ENCODE measurements around the gene ZNF618. TPM values are rescaled to one million over a fixed set of nuclear protein-coding genes. Genes with fewer than 3 reads are reported as not detected.
"Not testable (repeated sequence)": the region's sequence is repeated elsewhere in the genome, so short reads cannot be mapped to it uniquely, and the experiment has no call there.

Gene ZNF618
- total RNA-seq, 2 donors from 2014 or later = 4.0 to 4.1 TPM

DNA sequence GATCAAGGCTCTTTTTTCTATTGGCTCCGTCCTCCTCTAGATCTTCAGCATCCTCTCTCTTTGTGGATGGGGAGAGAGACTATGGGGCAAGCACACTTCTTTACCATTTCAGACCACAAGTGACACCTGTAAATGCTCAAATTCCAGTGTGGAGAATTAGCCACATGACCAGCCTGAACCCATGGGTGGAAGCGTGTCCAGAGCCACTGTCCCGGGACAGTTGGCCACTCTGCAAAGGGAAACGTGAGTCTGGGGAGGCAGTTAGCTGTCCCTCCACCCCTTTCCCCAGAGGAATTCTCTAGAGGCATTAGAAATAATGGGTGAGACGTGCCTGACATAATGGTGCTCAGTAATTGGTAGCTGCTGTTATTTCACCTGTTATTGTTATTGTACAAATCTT lies 161.1 kb downstream of the ZNF618 start:
- ATAC-seq (no peak), DNase-seq (no peak)
- intact Hi-C loops (cut with DNase I) = loop anchor here in 1 of 2 donors (10.0 kb wide), 2 partner anchors 52 to 162 kb away; partner anchors contain the start of gene ZNF618

GRCh38 chr9:114037961-114038723 lies 162.0 kb downstream of the ZNF618 start:
- DNase-seq = no peak

DNA sequence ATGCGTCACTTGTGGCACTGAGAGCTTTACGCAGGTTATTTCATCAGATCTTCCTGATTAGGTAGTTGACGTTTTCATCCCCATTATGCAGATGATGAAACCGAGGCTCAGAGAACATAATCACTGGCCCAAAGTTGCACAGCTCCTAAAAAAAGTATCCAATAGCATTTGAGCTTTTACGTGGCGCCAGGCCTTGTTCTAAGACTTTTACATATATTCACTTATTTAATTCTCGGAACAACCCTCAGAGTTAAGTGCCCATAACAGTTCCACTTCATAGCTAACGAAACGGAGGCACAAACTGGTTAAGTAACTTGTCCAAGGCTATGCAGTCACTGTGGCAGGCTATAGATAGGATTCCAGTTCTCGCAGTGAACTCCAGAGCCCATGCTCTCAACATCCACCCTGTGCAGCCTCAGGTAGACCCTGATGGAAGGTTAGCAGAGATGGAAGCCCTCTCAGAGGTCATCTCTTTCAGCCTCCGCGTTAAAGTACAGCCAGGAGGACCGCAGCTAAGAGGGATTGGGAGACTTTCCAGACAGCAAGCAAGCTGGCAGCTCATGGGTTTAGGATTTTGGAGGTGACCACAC lies 162.7 kb downstream of the ZNF618 start:
- intact Hi-C loops (cut with DNase I) = loop anchor here in 1 of 2 donors (10.0 kb wide), 2 partner anchors 54 to 164 kb away; partner anchors contain the start of gene ZNF618
- ATAC-seq = no peak
- DNase-seq = no peak

More at GRCh38 chr9:114037961-114038723, 162.0 kb downstream of the ZNF618 start:
- intact Hi-C loops (cut with DNase I) = loop anchor here in 1 of 2 donors (10.0 kb wide), 2 partner anchors 53 to 163 kb away; partner anchors contain the start of gene ZNF618
- no peak for ATAC-seq

DNA sequence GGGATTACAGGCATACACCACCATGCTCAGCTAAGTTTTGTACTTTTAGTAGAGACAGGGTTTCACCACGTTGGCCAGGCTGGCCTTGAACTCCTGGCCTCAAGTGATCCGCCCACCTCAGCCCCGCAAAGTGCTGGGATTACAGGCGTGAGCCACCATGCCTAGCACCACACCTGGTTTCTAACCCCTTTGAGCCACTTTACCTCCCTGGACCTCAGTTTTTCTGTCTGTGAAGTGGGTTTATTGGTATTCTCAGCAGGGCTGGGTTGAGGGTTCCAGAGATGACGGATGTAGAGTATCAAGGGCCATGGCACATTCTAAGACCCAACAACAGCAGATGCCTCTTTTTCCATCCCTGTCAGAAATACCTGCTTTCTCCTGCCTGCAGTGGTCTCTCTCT lies 163.4 kb downstream of the ZNF618 start:
- DNase-seq = no peak
- intact Hi-C loops (cut with DNase I) = loop anchor here in 1 of 2 donors (10.0 kb wide), 2 partner anchors 55 to 165 kb away; partner anchors contain the start of gene ZNF618
- no peak for ATAC-seq

- DNase-seq; ATAC-seq; intact Hi-C loops (cut with DNase I): not testable (repeated sequence)
Observed at GRCh38 chr9:114043660-114044059, 167.6 kb downstream of the ZNF618 start.

GRCh38 chr9:114046237-114046755 lies 170.2 kb downstream of the ZNF618 start:
- DNase-seq (no peak), ATAC-seq (no peak)
- intact Hi-C loops (cut with DNase I) = no loop called here

DNA sequence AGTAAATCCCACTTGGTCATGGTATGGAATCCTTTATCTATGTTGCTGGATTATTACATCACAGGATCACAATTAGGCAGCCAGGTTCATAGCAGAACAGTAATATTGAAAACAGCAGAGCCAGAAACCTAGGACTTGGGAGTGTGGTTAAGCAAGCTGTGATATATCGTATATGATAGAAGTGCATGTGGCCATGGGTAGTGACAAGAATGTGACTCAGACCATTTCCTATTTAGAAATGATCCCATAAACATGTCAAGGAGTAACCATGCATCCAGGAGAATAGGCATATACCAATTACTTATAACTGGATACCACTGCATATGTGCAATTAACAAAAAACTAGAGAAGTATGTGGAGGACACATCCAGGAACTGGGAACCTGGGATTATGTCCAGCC lies 170.8 kb downstream of the ZNF618 start:
- no peak for ATAC-seq
- no peak for DNase-seq
- intact Hi-C loops (cut with DNase I) = no loop called here

DNA sequence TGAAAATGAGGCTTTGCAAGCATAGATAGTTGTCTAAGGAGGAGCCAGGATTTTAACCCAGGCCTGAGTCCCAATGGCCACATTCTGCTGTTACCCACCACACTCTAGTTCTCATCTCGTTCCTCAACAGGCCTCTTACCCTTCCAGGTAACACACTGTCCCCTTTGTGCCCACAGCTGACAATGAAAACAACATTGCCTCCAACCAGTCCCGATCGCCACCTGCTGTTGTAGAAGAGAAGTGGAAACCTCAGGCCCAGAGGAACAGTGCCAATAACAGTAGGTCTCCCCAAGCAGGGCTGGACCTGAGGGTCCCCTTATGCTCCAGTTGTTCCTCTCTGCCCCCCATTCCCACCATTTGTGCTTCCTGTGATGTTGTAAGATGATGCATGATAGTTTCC lies 171.6 kb downstream of the ZNF618 start:
- ATAC-seq (no peak), DNase-seq (no peak)
- intact Hi-C loops (cut with DNase I) = no loop called here

DNA sequence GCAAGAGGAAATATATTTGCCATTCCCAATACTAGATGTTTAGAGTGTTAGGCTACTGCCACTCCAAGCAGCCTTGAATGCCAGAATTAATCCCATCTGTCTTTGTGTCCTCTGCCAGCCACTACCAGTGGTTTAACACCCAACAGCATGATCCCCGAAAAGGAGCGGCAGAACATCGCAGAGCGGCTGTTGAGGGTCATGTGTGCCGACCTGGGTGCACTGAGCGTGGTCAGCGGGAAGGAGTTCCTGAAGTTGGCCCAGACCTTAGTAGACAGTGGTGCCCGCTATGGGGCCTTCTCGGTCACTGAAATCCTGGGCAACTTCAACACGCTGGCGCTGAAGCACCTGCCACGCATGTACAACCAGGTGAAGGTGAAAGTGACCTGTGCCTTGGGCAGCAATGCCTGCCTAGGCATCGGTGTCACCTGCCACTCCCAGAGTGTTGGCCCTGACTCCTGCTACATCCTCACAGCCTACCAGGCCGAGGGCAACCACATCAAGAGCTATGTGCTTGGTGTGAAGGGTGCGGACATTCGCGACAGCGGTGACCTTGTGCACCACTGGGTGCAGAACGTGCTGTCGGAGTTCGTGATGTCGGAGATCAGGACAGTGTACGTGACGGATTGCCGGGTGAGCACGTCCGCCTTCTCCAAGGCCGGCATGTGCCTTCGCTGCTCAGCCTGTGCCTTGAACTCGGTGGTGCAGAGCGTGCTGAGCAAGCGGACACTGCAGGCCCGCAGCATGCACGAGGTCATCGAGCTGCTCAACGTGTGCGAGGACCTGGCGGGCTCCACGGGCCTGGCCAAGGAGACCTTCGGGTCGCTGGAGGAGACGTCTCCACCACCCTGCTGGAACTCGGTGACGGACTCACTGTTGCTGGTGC lies 172.7 kb downstream of the ZNF618 start:
- ATAC-seq (no peak), DNase-seq (no peak)
- intact Hi-C loops (cut with DNase I) = no loop called here

- ATAC-seq (no peak), DNase-seq (no peak)
- intact Hi-C loops (cut with DNase I) = no loop called here
Observed at GRCh38 chr9:114049441-114050225, 173.5 kb downstream of the ZNF618 start.

GRCh38 chr9:114050226-114050568 lies 174.1 kb downstream of the ZNF618 start:
- DNase-seq = no peak
- intact Hi-C loops (cut with DNase I) = no loop called here
- no peak for ATAC-seq

DNA sequence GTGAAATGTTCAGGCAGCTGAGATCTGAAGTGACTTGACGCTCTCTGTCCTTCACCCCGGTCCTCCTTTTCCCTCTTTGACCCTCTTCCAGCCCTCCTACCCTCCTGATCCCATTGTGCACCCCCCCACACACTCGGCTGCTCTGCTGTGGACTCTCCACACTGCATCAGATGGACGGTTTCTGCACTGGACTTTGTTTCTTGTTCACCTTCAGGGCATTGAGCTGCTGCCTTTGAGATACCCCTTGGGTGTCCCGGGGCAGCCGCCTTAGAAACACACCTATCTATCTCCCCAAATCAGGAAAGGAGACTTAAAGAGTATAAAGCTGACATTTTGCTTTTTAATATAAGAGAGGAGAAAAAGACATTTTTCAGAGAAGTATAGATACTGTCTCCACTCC lies 174.5 kb downstream of the ZNF618 start:
- no peak for ATAC-seq
- intact Hi-C loops (cut with DNase I) = no loop called here
- DNase-seq = no peak

DNA sequence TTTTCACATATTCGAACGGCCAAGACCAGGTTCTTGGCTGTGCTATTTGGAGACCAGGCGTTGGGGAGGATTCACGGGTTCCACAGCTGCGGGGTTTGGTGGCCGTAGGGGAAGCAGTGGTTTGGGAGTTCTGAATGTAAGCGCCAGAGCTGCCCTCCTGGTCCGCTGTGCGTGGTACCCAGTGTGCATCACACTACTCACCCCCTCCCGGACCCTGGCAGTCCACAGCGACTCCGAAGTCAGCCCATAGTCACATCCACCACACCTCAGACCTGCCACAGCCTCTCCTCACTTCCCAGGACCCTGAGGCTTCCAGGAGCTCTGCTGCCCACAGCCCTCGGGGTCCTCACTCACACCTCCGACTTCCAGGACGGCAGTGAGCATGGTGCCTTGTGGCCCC lies 175.2 kb downstream of the ZNF618 start:
- intact Hi-C loops (cut with DNase I) = no loop called here
- ATAC-seq (no peak), DNase-seq (no peak)

DNA sequence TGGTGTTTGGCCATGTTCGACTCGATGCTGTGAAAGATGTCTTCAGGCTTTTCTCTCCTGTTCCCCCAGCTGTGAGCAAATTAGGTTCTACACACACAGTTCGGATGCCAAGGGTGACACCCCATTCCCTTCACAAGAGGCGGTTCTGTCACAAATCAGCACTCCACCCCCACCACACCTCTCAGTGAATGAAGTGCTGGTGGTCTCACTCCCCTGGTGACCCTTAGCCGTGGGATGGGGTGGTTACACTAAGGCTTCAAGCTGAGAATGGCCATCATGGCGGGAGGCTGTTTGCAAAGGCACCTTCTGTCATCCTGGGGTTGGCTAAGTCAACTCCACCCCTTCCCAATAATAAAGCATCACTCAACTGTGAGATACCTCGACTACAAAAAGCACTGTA lies 175.6 kb downstream of the ZNF618 start:
- no peak for ATAC-seq
- intact Hi-C loops (cut with DNase I) = no loop called here
- no peak for DNase-seq

DNA sequence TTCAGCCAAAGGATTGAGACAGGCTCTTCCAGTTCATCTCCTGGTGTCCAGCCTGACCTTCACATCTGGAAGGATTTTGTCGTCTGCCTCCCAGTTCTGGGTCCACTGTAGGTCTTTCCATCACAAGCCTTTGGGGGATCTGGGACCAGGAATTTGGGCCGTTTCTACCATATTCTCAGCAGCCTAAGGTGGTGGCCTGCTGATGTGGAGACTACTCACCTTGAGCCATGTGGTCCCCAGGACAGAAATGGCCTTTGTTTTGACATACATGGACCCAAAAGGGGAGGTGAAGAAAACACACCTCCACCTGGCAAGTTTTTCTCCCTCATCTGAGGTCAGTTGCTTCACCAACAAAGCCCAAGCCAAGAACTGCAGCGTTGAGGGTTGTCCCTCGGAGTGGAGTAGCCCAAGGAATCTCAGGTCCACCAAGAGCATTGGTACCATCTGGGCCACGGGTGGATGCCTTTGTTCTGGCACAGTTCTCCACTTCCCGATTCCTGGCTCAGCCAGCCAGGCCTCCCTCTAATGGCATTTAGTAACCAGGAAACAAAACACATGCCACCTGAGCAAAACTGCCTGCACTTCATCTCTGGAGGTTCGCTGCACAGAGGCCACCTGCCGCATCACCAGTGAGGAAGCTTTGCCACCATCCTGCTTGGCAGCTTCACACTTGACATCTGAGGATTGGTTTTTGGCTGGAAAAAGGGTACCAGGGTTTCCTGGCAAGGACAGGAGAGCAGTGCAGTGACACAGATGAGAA lies 177.3 kb downstream of the ZNF618 start:
- intact Hi-C loops (cut with DNase I) = no loop called here
- ATAC-seq = no peak
- no peak for DNase-seq

DNA sequence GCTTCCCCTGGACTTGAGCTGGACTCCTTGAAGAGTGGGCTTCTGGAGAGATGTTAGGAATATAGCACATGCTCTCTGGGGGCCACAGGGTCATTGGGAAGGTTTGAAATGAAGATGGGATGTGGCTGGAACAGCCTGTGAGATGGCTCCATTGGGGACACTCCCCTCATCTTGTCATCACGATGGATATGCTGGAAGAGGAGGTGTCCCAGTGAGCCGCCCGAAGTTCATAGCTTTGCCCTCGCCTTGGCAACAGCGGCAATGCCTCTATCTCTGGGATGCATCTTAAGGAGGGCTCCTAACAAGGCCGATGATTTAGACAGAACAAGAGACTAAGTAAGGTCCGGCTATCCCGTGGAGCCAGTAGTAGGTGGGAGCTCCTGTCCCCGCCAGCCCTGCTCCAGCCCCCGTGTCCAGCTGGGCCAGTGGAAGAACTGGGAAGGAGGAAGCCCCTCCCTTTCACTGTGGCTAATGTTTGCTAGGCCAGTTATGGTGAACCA lies 178.1 kb downstream of the ZNF618 start:
- intact Hi-C loops (cut with DNase I) = no loop called here
- DNase-seq = no peak
- ATAC-seq = no peak

DNA sequence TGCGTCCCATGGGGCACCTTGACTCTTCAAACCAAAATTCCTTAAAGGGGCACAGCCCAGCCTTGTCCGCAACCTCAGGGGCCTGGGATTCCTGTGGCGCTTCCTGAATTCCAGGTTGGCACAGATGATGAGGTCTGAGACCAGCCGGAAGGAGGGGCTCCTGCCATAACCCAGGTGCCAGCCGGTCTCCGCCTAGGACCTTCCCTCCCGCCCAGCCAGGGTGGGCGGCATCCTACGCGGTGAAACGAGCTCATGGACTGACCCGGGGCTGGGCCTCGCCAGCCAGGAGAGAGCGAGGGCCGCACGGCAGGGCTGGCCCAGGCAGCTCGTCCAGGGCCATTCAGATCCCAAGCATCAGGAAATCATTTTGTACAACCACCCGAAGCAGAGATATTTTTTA lies 179.0 kb downstream of the ZNF618 start:
- ATAC-seq (no peak), DNase-seq (no peak)
- intact Hi-C loops (cut with DNase I) = no loop called here

DNA sequence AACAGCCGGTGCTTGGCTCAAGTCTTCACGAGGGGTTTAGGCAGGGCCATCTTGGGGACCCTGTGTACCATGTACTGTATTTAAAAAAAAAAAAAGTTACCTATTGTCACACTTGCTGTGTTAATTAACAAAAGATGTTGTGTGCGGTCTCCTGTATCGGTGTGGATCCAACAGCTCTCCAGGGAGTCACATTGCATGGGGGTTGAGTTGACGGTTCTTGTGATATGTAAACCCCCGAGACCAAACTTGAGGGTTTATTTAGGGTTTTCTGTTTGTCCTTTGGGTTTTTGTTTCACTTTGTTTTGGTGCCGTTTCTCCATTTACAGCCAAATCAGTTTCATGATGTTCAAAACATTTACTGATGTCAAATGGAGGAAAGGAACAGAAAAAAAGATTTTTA lies 179.8 kb downstream of the ZNF618 start:
- intact Hi-C loops (cut with DNase I) = no loop called here
- ATAC-seq (no peak), DNase-seq (no peak)

All from left cardiac atrium (tissue), 4 donors.